ENCODE results near the gene GTF3A. TPM values are rescaled to one million over a fixed set of nuclear protein-coding genes. Genes with fewer than 3 reads are reported as not detected.

Gene GTF3A
- total RNA-seq, 1 donor from 2014 or later, result 113 TPM

GRCh38 chr13:27425158-27425917, 919 bp downstream of the GTF3A start:
- Mint-ChIP-seq H3K36me3 (ENCODE audit: low read depth) (no peaks in the 10 kb centered on the region), H3K4me3 (peak overlapping the region; percentile 85), H3K9me3 (no peaks in the 10 kb centered on the region), H3K27me3 (ENCODE audit: low read depth) (peaks cover 3% of the 10 kb centered on the region), H3K4me1 (peaks cover 24% of the 10 kb centered on the region), H3K27ac (ENCODE audit: unreplicated experiment) (peak overlapping the region; percentile 81)
- TF ChIP-seq CTCF (conservative IDR thresholded peaks at IDR 0.05), result no peak
- DNase-seq (ENCODE audit: low read depth, low spot score), result no peak

DNA sequence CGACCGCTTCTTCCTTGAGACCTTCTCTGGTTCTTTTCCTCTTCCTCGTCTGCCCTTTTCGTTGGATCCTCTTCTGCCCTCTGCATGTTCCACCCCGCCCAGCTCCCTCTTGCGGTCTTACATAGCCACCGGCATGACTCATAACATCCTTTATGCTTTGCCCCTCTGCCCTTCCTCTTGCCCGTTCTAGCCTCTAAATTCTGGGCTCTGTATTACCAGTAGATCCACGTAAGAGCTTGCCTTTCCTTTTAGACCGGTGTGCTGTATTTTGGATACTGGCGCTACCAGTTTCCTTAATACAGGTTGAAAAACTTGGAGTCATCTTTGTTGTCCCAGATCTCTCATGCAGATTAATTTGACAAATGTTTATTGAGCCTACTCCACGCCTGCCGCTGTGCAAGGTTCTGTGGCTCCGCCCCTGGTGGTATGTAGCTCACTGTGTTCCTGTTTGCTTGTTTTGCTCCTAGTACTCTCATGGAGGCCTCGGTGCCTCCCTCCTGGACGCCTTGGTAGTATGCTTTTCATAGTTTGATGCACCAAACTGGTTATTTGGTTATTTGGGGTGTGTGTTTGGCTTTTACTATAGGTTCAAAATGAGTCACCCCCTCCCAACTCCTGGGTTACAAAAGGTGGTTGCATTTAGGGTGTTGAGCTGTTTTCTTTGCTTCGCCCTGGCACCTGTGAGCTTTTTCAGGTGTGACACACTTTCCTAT, 1.7 kb downstream of the GTF3A start:
- Mint-ChIP-seq H3K27me3 (ENCODE audit: low read depth) (no peaks in the 10 kb centered on the region), H3K4me1 (peaks cover 24% of the 10 kb centered on the region), H3K27ac (ENCODE audit: unreplicated experiment) (no peak overlapping the region), H3K36me3 (ENCODE audit: low read depth) (peaks cover 7% of the 10 kb centered on the region), H3K9me3 (no peaks in the 10 kb centered on the region), H3K4me3 (peak overlapping the region; percentile 85)
- peak; percentile 64 for TF ChIP-seq CTCF (conservative IDR thresholded peaks at IDR 0.05)
- DNase-seq (ENCODE audit: low read depth, low spot score), result no peak

GRCh38 chr13:27427641-27428040, 3.2 kb downstream of the GTF3A start:
- H3K4me3 Mint-ChIP-seq, result peak overlapping the region; percentile 15
- peaks cover 24% of the 10 kb centered on the region for H3K4me1 Mint-ChIP-seq
- TF ChIP-seq CTCF (conservative IDR thresholded peaks at IDR 0.05), result no peak
- peaks cover 9% of the 10 kb centered on the region for H3K36me3 Mint-ChIP-seq (ENCODE audit: low read depth)
- H3K27ac Mint-ChIP-seq (ENCODE audit: unreplicated experiment), result no peak overlapping the region
- H3K27me3 Mint-ChIP-seq (ENCODE audit: low read depth), result no peaks in the 10 kb centered on the region
- DNase-seq (ENCODE audit: low read depth, low spot score), result no peak
- H3K9me3 Mint-ChIP-seq, result no peaks in the 10 kb centered on the region

GRCh38 chr13:27428160-27428559, 3.7 kb downstream of the GTF3A start:
- peaks cover 24% of the 10 kb centered on the region for H3K4me1 Mint-ChIP-seq
- peaks cover 9% of the 10 kb centered on the region for H3K36me3 Mint-ChIP-seq (ENCODE audit: low read depth)
- peak overlapping the region; percentile 12 for H3K4me3 Mint-ChIP-seq
- H3K27me3 Mint-ChIP-seq (ENCODE audit: low read depth), result no peaks in the 10 kb centered on the region
- no peak for DNase-seq (ENCODE audit: low read depth, low spot score)
- no peaks in the 10 kb centered on the region for H3K9me3 Mint-ChIP-seq
- peak overlapping the region; percentile 14 for H3K27ac Mint-ChIP-seq (ENCODE audit: unreplicated experiment)
- no peak for TF ChIP-seq CTCF (conservative IDR thresholded peaks at IDR 0.05)

- no peak for DNase-seq (ENCODE audit: low read depth, low spot score)
- H3K4me1 Mint-ChIP-seq, result peaks cover under 1% of the 10 kb centered on the region
- no peak overlapping the region for H3K27ac Mint-ChIP-seq (ENCODE audit: unreplicated experiment)
- H3K9me3 Mint-ChIP-seq, result no peaks in the 10 kb centered on the region
- H3K4me3 Mint-ChIP-seq, result no peak overlapping the region
- peaks cover 15% of the 10 kb centered on the region for H3K36me3 Mint-ChIP-seq (ENCODE audit: low read depth)
- no peak for TF ChIP-seq CTCF (conservative IDR thresholded peaks at IDR 0.05)
- H3K27me3 Mint-ChIP-seq (ENCODE audit: low read depth), result no peaks in the 10 kb centered on the region
Observed at GRCh38 chr13:27432180-27432579, 7.8 kb downstream of the GTF3A start.

All from neural crest cell (in vitro differentiated cells).